ENCODE data around the gene ORAI3.

GRCh38 chr16:30950516-30951065 is 1.7 kb downstream of the ORAI3 start:
- no peak for TF ChIP-seq CTCF (IDR thresholded peaks at IDR 0.05)
- TF ChIP-seq REST (IDR thresholded peaks at IDR 0.05; ENCODE audit: insufficient read depth in 1 of 2, low read depth in 2 of 2, low read length in 1 of 2), result no peak
- TF ChIP-seq POLR2AphosphoS5 (IDR thresholded peaks at IDR 0.05; ENCODE audit: low read depth, low read length), result no peak; the same call in none of the 2 replicates
- no peak for TF ChIP-seq TCF7L2 (IDR thresholded peaks at IDR 0.05; ENCODE audit: low read depth, low read length)
- TF ChIP-seq SIN3A (IDR thresholded peaks at IDR 0.05; ENCODE audit: borderline replicate concordance, insufficient read depth, low read depth, low read length), result no peak

Data from Panc1 (cell line).